ENCODE results near the gene KNOP1.
"Not testable (repeated sequence)": the region's sequence is repeated elsewhere in the genome, so short reads cannot be mapped to it uniquely, and the experiment has no call there.

The KNOP1 gene

DNA sequence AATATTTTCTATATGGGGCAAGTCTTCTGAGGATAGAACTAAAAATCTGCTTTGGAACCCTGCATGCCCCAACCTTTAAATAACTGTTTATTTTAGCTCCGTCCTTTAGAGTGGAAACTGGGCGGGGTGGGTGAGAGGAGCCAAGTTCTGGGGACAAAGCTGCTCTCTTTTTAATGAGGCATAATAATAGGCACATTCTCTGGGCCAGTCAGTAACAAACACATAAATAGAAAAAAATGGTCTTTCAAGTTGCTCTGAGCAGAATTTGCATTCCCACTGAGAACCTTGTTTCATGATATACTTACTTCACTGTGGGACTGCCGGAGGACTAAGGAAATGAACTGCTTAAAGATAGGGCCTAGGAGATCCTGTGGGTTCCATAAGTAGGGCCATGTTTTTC lies 51.5 kb downstream of the KNOP1 start:
- peaks cover 21% of the 10 kb centered on the region for H3K36me3 Mint-ChIP-seq (ENCODE audit: low read depth)
- DNase-seq (ENCODE audit: low spot score): no peak

DNA sequence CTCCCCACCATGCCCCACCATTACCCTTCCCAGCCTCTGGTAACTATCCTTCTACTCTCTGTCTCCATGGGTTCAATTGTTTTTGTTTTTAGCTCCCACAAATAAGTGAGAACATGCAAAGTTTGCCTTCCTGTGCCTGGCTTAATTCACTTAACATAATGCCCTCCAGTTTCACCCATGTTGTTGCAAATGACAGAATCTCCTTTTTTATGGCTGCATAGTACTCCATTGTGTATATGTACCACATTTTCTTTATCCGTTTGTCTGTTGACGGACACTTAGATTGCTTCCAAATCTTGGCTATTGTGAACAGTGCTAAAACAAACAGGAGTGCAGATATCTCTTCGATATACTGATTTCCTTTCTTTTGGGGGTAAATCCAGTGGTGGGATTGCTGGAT lies 52.7 kb downstream of the KNOP1 start:
- H3K36me3 Mint-ChIP-seq (ENCODE audit: low read depth): peaks cover 26% of the 10 kb centered on the region
- not testable (repeated sequence) for H3K9me3 Mint-ChIP-seq; H3K4me3 Mint-ChIP-seq; H3K27ac Mint-ChIP-seq; H3K27me3 Mint-ChIP-seq (ENCODE audit: low read depth); H3K4me1 Mint-ChIP-seq (ENCODE audit: low read depth); DNase-seq (ENCODE audit: low spot score)

More for the DNA sequence above, 51.5 kb downstream of the KNOP1 start:
- Mint-ChIP-seq H3K27ac (no peak overlapping the region), H3K4me3 (no peak overlapping the region), H3K4me1 (ENCODE audit: low read depth) (no peaks in the 10 kb centered on the region), H3K27me3 (ENCODE audit: low read depth) (no peaks in the 10 kb centered on the region), H3K9me3 (peaks cover 6% of the 10 kb centered on the region)

DNA sequence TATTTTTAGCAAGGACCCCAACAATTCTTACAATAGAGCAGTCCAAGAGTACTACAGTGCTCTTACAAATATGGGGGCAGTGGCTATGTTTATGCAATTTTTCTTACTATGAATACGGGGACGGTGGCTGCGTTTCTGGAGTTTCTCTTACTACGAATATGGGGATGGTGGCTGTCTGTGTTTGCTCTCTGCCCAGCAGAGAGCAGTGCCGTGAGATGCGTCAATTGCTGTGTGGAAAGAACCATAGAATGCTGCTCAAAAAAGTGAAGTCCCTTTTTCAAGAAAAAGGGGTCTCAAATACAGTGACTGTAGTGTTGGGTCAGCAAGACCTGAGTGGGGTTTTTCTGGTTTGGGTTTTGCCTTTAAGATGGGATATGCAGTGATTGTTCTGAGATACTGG lies 53.9 kb downstream of the KNOP1 start:
- H3K27ac Mint-ChIP-seq: no peak overlapping the region
- peaks cover 6% of the 10 kb centered on the region for H3K9me3 Mint-ChIP-seq
- no peak for DNase-seq (ENCODE audit: low spot score)
- H3K4me1 Mint-ChIP-seq (ENCODE audit: low read depth): no peaks in the 10 kb centered on the region
- H3K4me3 Mint-ChIP-seq: no peak overlapping the region
- peaks cover 22% of the 10 kb centered on the region for H3K36me3 Mint-ChIP-seq (ENCODE audit: low read depth)
- H3K27me3 Mint-ChIP-seq (ENCODE audit: low read depth): no peaks in the 10 kb centered on the region

- H3K27me3 Mint-ChIP-seq (ENCODE audit: low read depth): no peaks in the 10 kb centered on the region
- H3K36me3 Mint-ChIP-seq (ENCODE audit: low read depth): peaks cover 25% of the 10 kb centered on the region
- H3K4me3 Mint-ChIP-seq: no peak overlapping the region
- H3K4me1 Mint-ChIP-seq (ENCODE audit: low read depth): no peaks in the 10 kb centered on the region
- no peak for DNase-seq (ENCODE audit: low spot score)
- H3K27ac Mint-ChIP-seq: no peak overlapping the region
- peaks cover 6% of the 10 kb centered on the region for H3K9me3 Mint-ChIP-seq
Observed at GRCh38 chr16:19662351-19662750, 55.7 kb downstream of the KNOP1 start.

- Mint-ChIP-seq H3K36me3 (ENCODE audit: low read depth) (peaks cover 24% of the 10 kb centered on the region), H3K27ac (no peak overlapping the region), H3K4me3 (no peak overlapping the region), H3K9me3 (peaks cover 3% of the 10 kb centered on the region), H3K27me3 (ENCODE audit: low read depth) (no peaks in the 10 kb centered on the region), H3K4me1 (ENCODE audit: low read depth) (no peaks in the 10 kb centered on the region)
- DNase-seq (ENCODE audit: low spot score): no peak
Observed at GRCh38 chr16:19660432-19660831, 57.6 kb downstream of the KNOP1 start.

GRCh38 chr16:19659554-19659953 lies 58.5 kb downstream of the KNOP1 start:
- H3K4me3 Mint-ChIP-seq: no peak overlapping the region
- peaks cover 20% of the 10 kb centered on the region for H3K36me3 Mint-ChIP-seq (ENCODE audit: low read depth)
- H3K9me3 Mint-ChIP-seq: no peaks in the 10 kb centered on the region
- no peak for DNase-seq (ENCODE audit: low spot score)
- no peak overlapping the region for H3K27ac Mint-ChIP-seq
- H3K27me3 Mint-ChIP-seq (ENCODE audit: low read depth): no peaks in the 10 kb centered on the region
- no peaks in the 10 kb centered on the region for H3K4me1 Mint-ChIP-seq (ENCODE audit: low read depth)

DNA sequence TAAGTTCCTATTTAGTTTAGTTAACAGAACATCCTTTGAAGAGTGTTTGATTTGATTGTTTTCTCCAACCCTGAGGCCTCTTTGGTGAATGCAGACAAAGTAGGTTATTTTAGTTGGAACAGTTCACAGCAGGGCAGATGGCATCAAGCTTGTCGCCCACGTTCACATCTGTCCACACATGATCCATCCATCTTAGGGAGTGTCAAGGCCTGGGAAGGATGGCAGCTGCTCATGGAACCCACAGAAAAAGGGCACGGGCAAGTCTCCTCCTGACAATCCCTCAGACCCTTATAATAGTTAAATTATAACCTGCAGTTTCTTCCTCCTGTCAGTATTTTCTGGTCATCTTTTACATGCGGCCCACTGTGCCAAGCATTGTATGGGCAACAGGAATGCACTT lies 60.2 kb downstream of the KNOP1 start:
- H3K27ac Mint-ChIP-seq: no peak overlapping the region
- H3K9me3 Mint-ChIP-seq: no peaks in the 10 kb centered on the region
- peaks cover 24% of the 10 kb centered on the region for H3K36me3 Mint-ChIP-seq (ENCODE audit: low read depth)
- DNase-seq (ENCODE audit: low spot score): no peak
- H3K4me3 Mint-ChIP-seq: no peak overlapping the region
- H3K27me3 Mint-ChIP-seq (ENCODE audit: low read depth): no peaks in the 10 kb centered on the region
- H3K4me1 Mint-ChIP-seq (ENCODE audit: low read depth): no peaks in the 10 kb centered on the region

- no peaks in the 10 kb centered on the region for H3K4me1 Mint-ChIP-seq (ENCODE audit: low read depth)
- no peak overlapping the region for H3K27ac Mint-ChIP-seq
- no peaks in the 10 kb centered on the region for H3K9me3 Mint-ChIP-seq
- H3K27me3 Mint-ChIP-seq (ENCODE audit: low read depth): no peaks in the 10 kb centered on the region
- DNase-seq (ENCODE audit: low spot score): no peak
- peaks cover 23% of the 10 kb centered on the region for H3K36me3 Mint-ChIP-seq (ENCODE audit: low read depth)
- no peak overlapping the region for H3K4me3 Mint-ChIP-seq
Observed at GRCh38 chr16:19655242-19655777, 62.7 kb downstream of the KNOP1 start.

- no peaks in the 10 kb centered on the region for H3K27me3 Mint-ChIP-seq (ENCODE audit: low read depth)
- peaks cover 23% of the 10 kb centered on the region for H3K36me3 Mint-ChIP-seq (ENCODE audit: low read depth)
- H3K4me3 Mint-ChIP-seq: no peak overlapping the region
- H3K9me3 Mint-ChIP-seq: no peaks in the 10 kb centered on the region
- DNase-seq (ENCODE audit: low spot score): no peak
- no peak overlapping the region for H3K27ac Mint-ChIP-seq
- no peaks in the 10 kb centered on the region for H3K4me1 Mint-ChIP-seq (ENCODE audit: low read depth)
Observed at GRCh38 chr16:19654147-19654546, 63.9 kb downstream of the KNOP1 start.

Data from T-helper 2 cell treated with Interferon-gamma antibody and Interleukin-4, amounts not matched to agents 5 μg/mL and 100 μg/mL, for 36 hours (primary cell).